H1 (cell line): Measurements from ENCODE around the gene PTPRT. TPM values are rescaled to one million over a fixed set of nuclear protein-coding genes. Genes with fewer than 3 reads are reported as not detected.

Experiments
- CBX8 ChIP-seq: fragments of 300-800, 300-1000 bp; sonication (generic); IDR thresholded peaks from 2 replicates; pipeline ENCODE4 v1.7.1; 2016; ENCODE audit warnings: low read depth, low read length, borderline replicate concordance
- E2F6 ChIP-seq: IDR thresholded peaks from 2 replicates; pipeline ENCODE4 v1.6.1; 2012; ENCODE audit warnings: inconsistent platforms
- polyA plus RNA-seq, 7 experiments: library from polyadenylated mRNA; depleted of rRNA in 3 of 7; stranded (reverse) in 5 of 7; unstranded in 2 of 7; fragments of >200 nt in 5 of 7; fragments of 200-250 nt in 2 of 7; gene quantifications; 1 replicate in 5 of 7; 2 replicates in 1 of 7; 4 replicates in 1 of 7; pipeline versions ENCODE4 v1.2.1 to v1.2.3, GENCODE V29; 2011 to 2013; ENCODE audit warnings: missing spikeins in 2 of 7, mixed read lengths in 2 of 7
- total RNA-seq: library from RNA; stranded (reverse); fragmentation: NEBNext Ultra II Directional; extraction: Animal tissue kit (Norgen Biotek cat#: 25700); gene quantifications from 2 replicates; pipeline ENCODE4 v1.2.1, GENCODE V29; 2021

Gene PTPRT
- total and polyA plus RNA-seq, 2 of the 8 experiments (the other 6 are each of a cell fraction or from before 2014, with no cell fraction given): 0.33 to 1.8 TPM

- TF ChIP-seq E2F6: no peak
- no peak for TF ChIP-seq CBX8
- TF ChIP-seq, all 59 proteins: peak for 0
Observed at GRCh38 chr20:42754706-42755105, 435.0 kb downstream of the PTPRT start (continued).
